HFFc6 (cell line): Measurements from ENCODE around the gene IER3. TPM values are rescaled to one million over a fixed set of nuclear protein-coding genes. Genes with fewer than 3 reads are reported as not detected.

Experiments used
- DNase-seq: peaks from one replicate; pipeline ENCODE4 v3.0.0-alpha.2; 2018
- H3K27ac Mint-ChIP-seq: 2 replicates; pipeline ENCODE4 v1.8.0; 2020; ENCODE audit warnings: mild to moderate bottlenecking, mixed read lengths
- H3K27me3 Mint-ChIP-seq: 2 replicates; pipeline ENCODE4 v1.8.0; 2021; ENCODE audit warnings: mild to moderate bottlenecking, moderate library complexity, mixed read lengths; ENCODE audit not compliant: insufficient read depth
- H3K36me3 Mint-ChIP-seq: 2 replicates; pipeline ENCODE4 v1.8.0; 2021; ENCODE audit warnings: low read depth, mixed read lengths
- H3K4me1 Mint-ChIP-seq: 2 replicates; pipeline ENCODE4 v1.8.0; 2020; ENCODE audit warnings: low read depth, mixed read lengths
- H3K4me3 Mint-ChIP-seq: 2 replicates; pipeline ENCODE4 v1.8.0; 2020; ENCODE audit warnings: mild to moderate bottlenecking, moderate library complexity, mixed read lengths
- H3K9me3 Mint-ChIP-seq: 2 replicates; pipeline ENCODE4 v1.8.0; 2020; ENCODE audit warnings: mild to moderate bottlenecking, mixed read lengths
- total RNA-seq, 6 experiments: library from RNA; stranded (reverse); fragmentation: NEBNext Ultra II Directional; extraction: Animal tissue kit (Norgen Biotek cat#: 25700); gene quantifications; 2 replicates in 1 of 6; 3 replicates in 5 of 6; pipeline ENCODE4 v1.2.3, GENCODE V29; 2021
- TF ChIP-seq, protein P1 (sequence below): fragments of 200-600 bp; sonication (generic); IDR thresholded peaks from 2 replicates; pipeline ENCODE4 v1.5.0; 2021; ENCODE audit warnings: antibody characterized with exemption, mild to moderate bottlenecking

IER3 gene
- total RNA-seq, 6 experiments from 2014 or later: 38.1 to 62.4 (median 60.2) TPM

DNA sequence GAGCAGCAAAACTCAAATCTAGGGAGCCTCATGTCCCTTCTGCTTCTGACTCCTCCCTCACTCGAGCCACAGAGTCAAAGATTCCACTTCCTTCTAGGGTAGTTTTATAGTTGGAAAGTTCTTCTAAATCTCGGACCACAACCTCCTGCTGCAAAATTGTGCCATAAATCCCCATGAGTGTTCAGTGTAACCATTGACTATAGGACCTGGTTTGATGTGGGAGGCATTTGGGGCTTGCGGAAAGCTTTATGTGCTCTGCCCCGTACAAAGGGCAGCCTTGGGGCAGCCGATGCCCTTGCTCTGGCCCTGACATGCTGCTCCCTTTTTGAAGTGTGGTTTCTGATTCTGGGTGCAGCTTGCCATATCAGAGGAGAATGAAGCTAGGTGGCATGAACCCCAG, 43.6 kb upstream of the IER3 start:
- Mint-ChIP-seq H3K9me3 (no peaks in the 10 kb centered on the region), H3K4me1 (peaks cover 35% of the 10 kb centered on the region), H3K27me3 (no peaks in the 10 kb centered on the region), H3K4me3 (no peak overlapping the region), H3K36me3 (no peaks in the 10 kb centered on the region), H3K27ac (peak overlapping the region; percentile 51)
- TF ChIP-seq, protein P1, sequence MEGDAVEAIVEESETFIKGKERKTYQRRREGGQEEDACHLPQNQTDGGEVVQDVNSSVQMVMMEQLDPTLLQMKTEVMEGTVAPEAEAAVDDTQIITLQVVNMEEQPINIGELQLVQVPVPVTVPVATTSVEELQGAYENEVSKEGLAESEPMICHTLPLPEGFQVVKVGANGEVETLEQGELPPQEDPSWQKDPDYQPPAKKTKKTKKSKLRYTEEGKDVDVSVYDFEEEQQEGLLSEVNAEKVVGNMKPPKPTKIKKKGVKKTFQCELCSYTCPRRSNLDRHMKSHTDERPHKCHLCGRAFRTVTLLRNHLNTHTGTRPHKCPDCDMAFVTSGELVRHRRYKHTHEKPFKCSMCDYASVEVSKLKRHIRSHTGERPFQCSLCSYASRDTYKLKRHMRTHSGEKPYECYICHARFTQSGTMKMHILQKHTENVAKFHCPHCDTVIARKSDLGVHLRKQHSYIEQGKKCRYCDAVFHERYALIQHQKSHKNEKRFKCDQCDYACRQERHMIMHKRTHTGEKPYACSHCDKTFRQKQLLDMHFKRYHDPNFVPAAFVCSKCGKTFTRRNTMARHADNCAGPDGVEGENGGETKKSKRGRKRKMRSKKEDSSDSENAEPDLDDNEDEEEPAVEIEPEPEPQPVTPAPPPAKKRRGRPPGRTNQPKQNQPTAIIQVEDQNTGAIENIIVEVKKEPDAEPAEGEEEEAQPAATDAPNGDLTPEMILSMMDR: no peak
- no peak for DNase-seq

DNA sequence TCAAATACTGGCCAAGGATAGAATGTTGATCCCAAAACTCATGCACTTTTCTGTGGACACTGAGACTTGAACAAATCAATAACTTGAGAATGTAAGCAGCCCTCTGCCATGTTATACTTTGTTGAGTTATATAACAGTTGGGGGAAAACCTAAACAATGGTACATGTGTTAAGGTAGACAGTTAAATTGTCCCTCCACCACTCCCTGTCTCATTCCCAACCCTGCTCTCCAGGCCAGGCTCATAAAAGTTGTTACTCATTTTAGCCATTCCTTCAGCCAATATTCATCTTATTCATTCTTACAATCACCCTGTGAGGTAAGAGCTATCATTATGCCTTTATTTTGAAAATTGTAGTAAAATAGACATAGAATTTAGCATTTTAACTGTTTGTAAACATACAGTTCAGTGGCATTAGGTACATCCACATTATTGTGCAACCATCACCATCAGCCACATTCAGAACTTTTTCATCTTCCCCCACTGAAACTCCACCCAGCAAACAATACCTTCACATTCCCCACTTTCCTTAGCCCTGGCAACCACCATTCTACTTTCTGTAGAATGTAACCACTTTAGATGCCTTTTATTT, 38.2 kb upstream of the IER3 start:
- DNase-seq: peak; percentile 81
- H3K36me3 Mint-ChIP-seq: no peaks in the 10 kb centered on the region

DNA sequence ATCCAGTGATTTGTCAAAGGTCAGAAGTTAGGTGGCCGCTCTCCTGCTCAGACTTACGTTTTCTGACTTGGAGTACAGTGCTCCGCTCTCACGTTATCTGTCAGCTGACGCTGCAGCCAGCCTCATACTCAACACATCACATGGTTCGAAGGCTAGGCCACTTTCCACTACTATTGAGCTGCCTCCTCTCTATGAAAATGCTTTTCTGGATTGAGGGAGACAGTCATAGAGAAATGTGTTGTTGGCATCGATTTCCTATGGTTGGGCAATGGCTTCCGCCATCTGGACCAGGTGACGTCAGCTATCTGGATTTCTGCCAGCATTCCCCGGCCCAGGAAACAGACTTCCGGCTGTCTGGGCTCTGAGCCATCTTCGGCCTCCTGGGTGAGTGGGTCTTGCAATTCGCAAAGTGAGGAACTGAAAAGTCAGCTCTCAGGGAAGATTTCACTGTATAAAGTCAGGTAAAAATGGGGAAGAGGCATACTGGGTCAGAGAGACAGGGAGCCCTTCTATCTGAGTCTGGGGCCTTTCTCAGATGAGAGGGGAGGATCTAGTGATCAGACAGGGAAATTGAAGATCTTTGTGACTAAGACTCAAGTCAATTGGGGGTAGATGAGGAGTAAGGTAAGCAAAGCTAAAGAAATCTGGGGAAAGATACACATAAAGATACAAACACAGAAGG, 37.5 kb upstream of the IER3 start:
- Mint-ChIP-seq H3K9me3 (no peaks in the 10 kb centered on the region), H3K27me3 (peaks cover 2% of the 10 kb centered on the region; the same call in 1 of the 2 replicates), H3K4me1 (peaks cover 71% of the 10 kb centered on the region), H3K27ac (peak overlapping the region; percentile 98), H3K4me3 (peak overlapping the region; percentile 79), H3K36me3 (no peaks in the 10 kb centered on the region)
- TF ChIP-seq, protein P1: no peak
- DNase-seq: peak; percentile 99

More for the DNA sequence above, 38.2 kb upstream of the IER3 start:
- H3K27ac Mint-ChIP-seq: peak overlapping the region; percentile 98
- peaks cover 2% of the 10 kb centered on the region; the same call in 1 of the 2 replicates for H3K27me3 Mint-ChIP-seq
- H3K9me3 Mint-ChIP-seq: no peaks in the 10 kb centered on the region
- TF ChIP-seq, protein P1: no peak
- H3K4me3 Mint-ChIP-seq: peak overlapping the region; percentile 79
- peaks cover 70% of the 10 kb centered on the region for H3K4me1 Mint-ChIP-seq

DNA sequence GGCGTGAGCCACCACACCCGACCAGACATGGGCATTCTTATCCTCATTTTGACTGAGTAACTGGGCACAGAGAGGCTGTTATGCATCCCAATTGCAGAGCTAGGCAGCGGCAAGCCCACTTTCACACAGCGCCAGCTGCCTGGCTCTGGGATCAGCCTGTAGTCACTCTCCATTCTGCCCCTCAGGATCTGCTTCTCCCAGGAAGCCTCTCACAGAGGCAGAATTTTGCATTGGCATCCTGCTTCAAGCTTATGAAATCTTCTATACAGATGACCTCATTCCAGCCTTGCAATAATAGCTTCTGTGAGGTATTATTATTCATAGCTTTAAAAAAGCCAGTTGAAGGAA, 37.0 kb upstream of the IER3 start:
- peaks cover 2% of the 10 kb centered on the region; the same call in 1 of the 2 replicates for H3K27me3 Mint-ChIP-seq
- no peak for DNase-seq
- peak overlapping the region; percentile 79 for H3K4me3 Mint-ChIP-seq
- peaks cover 66% of the 10 kb centered on the region for H3K4me1 Mint-ChIP-seq
- H3K27ac Mint-ChIP-seq: peak overlapping the region; percentile 98
- H3K9me3 Mint-ChIP-seq: no peaks in the 10 kb centered on the region
- TF ChIP-seq, protein P1: no peak
- no peaks in the 10 kb centered on the region for H3K36me3 Mint-ChIP-seq

DNA sequence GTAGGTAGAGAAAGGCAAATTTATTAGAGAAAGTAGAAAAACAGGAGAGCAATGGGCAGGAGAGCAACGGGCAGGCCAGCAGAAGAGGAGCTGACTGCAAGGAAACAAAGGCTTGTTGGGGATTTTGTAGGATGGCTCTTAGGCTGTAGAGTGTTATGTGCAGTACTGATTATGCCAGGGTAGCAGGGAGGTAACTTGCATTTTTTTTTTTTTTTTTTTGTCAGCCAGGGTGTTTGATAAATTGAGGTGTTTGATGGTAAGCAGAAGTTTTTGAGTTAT, 36.2 kb upstream of the IER3 start:
- Mint-ChIP-seq H3K4me1 (peaks cover 62% of the 10 kb centered on the region), H3K4me3 (peak overlapping the region; percentile 79)

More for the DNA sequence above, 36.2 kb upstream of the IER3 start:
- peak overlapping the region; percentile 98 for H3K27ac Mint-ChIP-seq
- no peaks in the 10 kb centered on the region for H3K9me3 Mint-ChIP-seq
- peaks cover 2% of the 10 kb centered on the region; the same call in 1 of the 2 replicates for H3K27me3 Mint-ChIP-seq
- no peaks in the 10 kb centered on the region for H3K36me3 Mint-ChIP-seq
- DNase-seq: no peak
- TF ChIP-seq, protein P1: no peak
